ENCODE measurements around the gene CDC42BPB.

- no peak for TF ChIP-seq CTCF (IDR thresholded peaks at IDR 0.05)
- no peak for TF ChIP-seq POLR2A (IDR thresholded peaks at IDR 0.05)
These were observed 138.9 kb downstream of the CDC42BPB start for GRCh38 chr14:102918438-102918837.

Measured in lower leg skin (tissue), 3 donors.